OCI-LY3 (cell line): ENCODE data around the gene COL13A1.

Experiments used
- CTCF ChIP-seq: fragments of 200-600, 300-600 bp; sonication (generic); IDR thresholded peaks from 2 replicates; pipeline ENCODE4 v1.5.1; 2014; ENCODE audit warnings: antibody characterized with exemption, low read length, low read depth
- EZH2phosphoT487 ChIP-seq: fragments of 200-600 bp; shearing (Covaris generic); IDR thresholded peaks from 2 replicates; pipeline ENCODE4 v1.6.1; 2018; ENCODE audit warnings: antibody characterized with exemption, mixed run types, low read depth

GRCh38 chr10:69847883-69848282 is 46.2 kb downstream of the COL13A1 start:
- TF ChIP-seq CTCF = no peak
- no peak for TF ChIP-seq EZH2phosphoT487
